ENCODE results near the gene PRR15. TPM values are rescaled to one million over a fixed set of nuclear protein-coding genes. Genes with fewer than 3 reads are reported as not detected.

Gene PRR15, protein sequence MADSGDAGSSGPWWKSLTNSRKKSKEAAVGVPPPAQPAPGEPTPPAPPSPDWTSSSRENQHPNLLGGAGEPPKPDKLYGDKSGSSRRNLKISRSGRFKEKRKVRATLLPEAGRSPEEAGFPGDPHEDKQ
- 1.1 to 2.6 TPM (median 2.2 TPM) in 5 replicates for total RNA-seq (2022; extraction: Qiagen RNA extraction)

GRCh38 chr7:29563590-29564495, at the start of gene PRR15:
TSS of gene PRR15 (plus strand) at chr7:29563835. CDS start at chr7:29566330, 2,495 bp downstream.

Other genes starting within 250 kb of the PRR15 start
- gene WIPF3, start 242.7 kb downstream of the PRR15 start, total RNA-seq (2022; extraction: Qiagen RNA extraction): 0.45 to 0.55 TPM (median 0.52 TPM) in 5 replicates

Measured in A549 treated with CORT108297 at 1 μM for 4 hours (cell line).